Activated CD8-positive, alpha-beta T cell treated with anti-CD3 and anti-CD28 coated beads, Interleukin-2, amount 10 ng/mL, durations not matched to agents 7 days and 5 days (primary cell): ENCODE results near the gene ETV6. TPM values are rescaled to one million over a fixed set of nuclear protein-coding genes. Genes with fewer than 3 reads are reported as not detected.

Source experiments
- ATAC-seq: fragments of 150-1000 bp; cut with Tn5 transposase; one replicate; pipeline ENCODE4 v1.10.0; 2021; ENCODE audit warnings: moderate library complexity
- CTCF ChIA-PET: fragments of 350-600 bp; sonication (Branson Sonifier 250); formaldehyde crosslinking; loops from one replicate; lab custom pipeline; 2021; ENCODE audit warnings: antibody characterized with exemption; lab: Charles Lee
- POLR2A ChIA-PET: fragments of 350-600 bp; sonication (Branson Sonifier 250); formaldehyde crosslinking; loops from one replicate; lab custom pipeline; 2021; ENCODE audit warnings: antibody characterized with exemption; lab: Charles Lee
- DNase-seq: peaks from one replicate; pipeline ENCODE4 v3.0.0-alpha.2; 2020
- H3K27ac Mint-ChIP-seq: one replicate; pipeline ENCODE4 v1.8.0; 2021; ENCODE audit warnings: mild to moderate bottlenecking, mixed read lengths
- H3K27me3 Mint-ChIP-seq: one replicate; pipeline ENCODE4 v1.8.0; 2021; ENCODE audit warnings: low read depth, mixed read lengths
- H3K36me3 Mint-ChIP-seq: one replicate; pipeline ENCODE4 v1.8.0; 2021; ENCODE audit warnings: low read depth, mixed read lengths
- H3K4me1 Mint-ChIP-seq: one replicate; pipeline ENCODE4 v1.8.0; 2021; ENCODE audit warnings: low read depth, mixed read lengths
- H3K4me3 Mint-ChIP-seq: one replicate; pipeline ENCODE4 v1.8.0; 2021; ENCODE audit warnings: mild to moderate bottlenecking, mixed read lengths
- H3K9me3 Mint-ChIP-seq: one replicate; pipeline ENCODE4 v1.8.0; 2022; ENCODE audit warnings: mixed read lengths; ENCODE audit not compliant: insufficient read depth
- total RNA-seq, 2 experiments: library from RNA; stranded (reverse); gene quantifications; one replicate each; pipeline ENCODE4 v1.2.3, GENCODE V29; 2021

ETV6 gene
- total RNA-seq, 2 experiments from 2014 or later: 22.1 to 26.1 TPM

- ATAC-seq: no peak
- H3K4me3 Mint-ChIP-seq: no peak overlapping the region
- peaks cover 5% of the 10 kb centered on the region for H3K9me3 Mint-ChIP-seq
- H3K27me3 Mint-ChIP-seq: no peaks in the 10 kb centered on the region
- ChIA-PET POLR2A (interaction anchor here (0.5 kb wide), 1 partner anchor 180 kb away, joined by 3 read pairs; no protein-coding TSS in a partner anchor), CTCF (no interaction called here)
- no peak for DNase-seq
- no peak overlapping the region for H3K27ac Mint-ChIP-seq
- H3K4me1 Mint-ChIP-seq: peaks cover 40% of the 10 kb centered on the region
- peaks cover 27% of the 10 kb centered on the region for H3K36me3 Mint-ChIP-seq
These were observed 125.3 kb downstream of the ETV6 start for GRCh38 chr12:11774821-11775220.

GRCh38 chr12:11776316-11776715 lies 126.8 kb downstream of the ETV6 start:
- POLR2A ChIA-PET: no interaction called here
- CTCF ChIA-PET: no interaction called here
- H3K4me3 Mint-ChIP-seq: no peak overlapping the region

GRCh38 chr12:11777451-11777850 lies 128.0 kb downstream of the ETV6 start:
- POLR2A ChIA-PET: no interaction called here

More at GRCh38 chr12:11776316-11776715, 126.8 kb downstream of the ETV6 start:
- no peak for DNase-seq
- Mint-ChIP-seq H3K9me3 (peaks cover 5% of the 10 kb centered on the region), H3K27me3 (no peaks in the 10 kb centered on the region), H3K4me1 (peaks cover 33% of the 10 kb centered on the region), H3K27ac (no peak overlapping the region), H3K36me3 (peaks cover 18% of the 10 kb centered on the region)
- no peak for ATAC-seq

GRCh38 chr12:11777962-11778361 lies 128.5 kb downstream of the ETV6 start:
- ATAC-seq: no peak
- Mint-ChIP-seq H3K27ac (no peak overlapping the region), H3K36me3 (peaks cover 10% of the 10 kb centered on the region), H3K27me3 (no peaks in the 10 kb centered on the region), H3K4me3 (no peak overlapping the region), H3K9me3 (no peaks in the 10 kb centered on the region), H3K4me1 (peaks cover 30% of the 10 kb centered on the region)
- POLR2A ChIA-PET: no interaction called here
- CTCF ChIA-PET: interaction anchor here (3.7 kb wide), 1 partner anchor 255 kb away, joined by 11 read pairs; no protein-coding TSS in a partner anchor
- no peak for DNase-seq

More at GRCh38 chr12:11777451-11777850, 128.0 kb downstream of the ETV6 start:
- no peak for ATAC-seq
- Mint-ChIP-seq H3K27me3 (no peaks in the 10 kb centered on the region), H3K9me3 (peaks cover 3% of the 10 kb centered on the region), H3K36me3 (peaks cover 12% of the 10 kb centered on the region), H3K4me1 (peaks cover 30% of the 10 kb centered on the region), H3K4me3 (no peak overlapping the region), H3K27ac (no peak overlapping the region)
- CTCF ChIA-PET: interaction anchor here (3.7 kb wide), 1 partner anchor 255 kb away, joined by 11 read pairs; no protein-coding TSS in a partner anchor
- no peak for DNase-seq

- no peak for ATAC-seq
- Mint-ChIP-seq H3K9me3 (no peaks in the 10 kb centered on the region), H3K36me3 (peaks cover 5% of the 10 kb centered on the region), H3K4me3 (no peak overlapping the region), H3K4me1 (peaks cover 22% of the 10 kb centered on the region), H3K27me3 (no peaks in the 10 kb centered on the region), H3K27ac (no peak overlapping the region)
- DNase-seq: no peak
- CTCF ChIA-PET: interaction anchor here (1.4 to 3.7 kb wide), 2 partner anchors 34 to 254 kb away, joined by 3 to 11 read pairs; no protein-coding TSS in a partner anchor
- POLR2A ChIA-PET: interaction anchor here (1.5 kb wide), 1 partner anchor 10 kb away, joined by 3 read pairs; no protein-coding TSS in a partner anchor
These were observed 129.5 kb downstream of the ETV6 start for GRCh38 chr12:11778713-11779685.

- H3K4me3 Mint-ChIP-seq: no peak overlapping the region
- ATAC-seq: no peak
- H3K4me1 Mint-ChIP-seq: peaks cover 18% of the 10 kb centered on the region
- POLR2A ChIA-PET: interaction anchor here (1.5 kb wide), 1 partner anchor 11 kb away, joined by 3 read pairs; no protein-coding TSS in a partner anchor
- no peak overlapping the region for H3K27ac Mint-ChIP-seq
- DNase-seq: no peak
- H3K36me3 Mint-ChIP-seq: peaks cover 4% of the 10 kb centered on the region
- no peaks in the 10 kb centered on the region for H3K27me3 Mint-ChIP-seq
- CTCF ChIA-PET: interaction anchor here (1.2 to 3.7 kb wide), 3 partner anchors 18 to 252 kb away, joined by 3 to 11 read pairs (median 3); no protein-coding TSS in a partner anchor
- H3K9me3 Mint-ChIP-seq: no peaks in the 10 kb centered on the region
These were observed 131.1 kb downstream of the ETV6 start for GRCh38 chr12:11780521-11781101.

- Mint-ChIP-seq H3K4me3 (no peak overlapping the region), H3K27ac (no peak overlapping the region), H3K36me3 (no peaks in the 10 kb centered on the region), H3K4me1 (peaks cover 11% of the 10 kb centered on the region), H3K27me3 (no peaks in the 10 kb centered on the region), H3K9me3 (no peaks in the 10 kb centered on the region)
- ChIA-PET CTCF (no interaction called here), POLR2A (no interaction called here)
- DNase-seq: no peak
- ATAC-seq: no peak
These were observed 133.5 kb downstream of the ETV6 start for GRCh38 chr12:11782914-11783420.

- Mint-ChIP-seq H3K36me3 (peaks cover 5% of the 10 kb centered on the region), H3K27me3 (no peaks in the 10 kb centered on the region), H3K4me1 (no peaks in the 10 kb centered on the region), H3K27ac (no peak overlapping the region), H3K9me3 (no peaks in the 10 kb centered on the region), H3K4me3 (no peak overlapping the region)
- POLR2A ChIA-PET: no interaction called here
- DNase-seq (no peak), ATAC-seq (no peak)
- CTCF ChIA-PET: interaction anchor here (0.9 to 1.1 kb wide), 2 partner anchors 16 to 249 kb away, joined by 3 to 4 read pairs; no protein-coding TSS in a partner anchor
These were observed 136.2 kb downstream of the ETV6 start for GRCh38 chr12:11785712-11786111.

GRCh38 chr12:11786638-11787365 lies 137.3 kb downstream of the ETV6 start:
- no peaks in the 10 kb centered on the region for H3K4me1 Mint-ChIP-seq
- ATAC-seq (no peak), DNase-seq (no peak)
- H3K27me3 Mint-ChIP-seq: no peaks in the 10 kb centered on the region
- ChIA-PET POLR2A (no interaction called here), CTCF (interaction anchor here (1.3 kb wide), 1 partner anchor 246 kb away, joined by 3 read pairs; no protein-coding TSS in a partner anchor)
- H3K9me3 Mint-ChIP-seq: no peaks in the 10 kb centered on the region
- H3K4me3 Mint-ChIP-seq: no peak overlapping the region
- H3K36me3 Mint-ChIP-seq: peaks cover 11% of the 10 kb centered on the region
- no peak overlapping the region for H3K27ac Mint-ChIP-seq

- no peak for DNase-seq
- CTCF ChIA-PET: interaction anchor here (1.3 kb wide), 1 partner anchor 246 kb away, joined by 3 read pairs; no protein-coding TSS in a partner anchor
- POLR2A ChIA-PET: no interaction called here
- H3K9me3 Mint-ChIP-seq: no peaks in the 10 kb centered on the region
- H3K4me1 Mint-ChIP-seq: no peaks in the 10 kb centered on the region
- H3K36me3 Mint-ChIP-seq: peaks cover 13% of the 10 kb centered on the region
- no peak overlapping the region for H3K27ac Mint-ChIP-seq
- no peak for ATAC-seq
- no peaks in the 10 kb centered on the region for H3K27me3 Mint-ChIP-seq
- H3K4me3 Mint-ChIP-seq: no peak overlapping the region
These were observed 138.0 kb downstream of the ETV6 start for GRCh38 chr12:11787437-11787836.
